ENCODE measurements around the gene HCN1.

Gene HCN1
- long read RNA-seq = 0 reads

DNA sequence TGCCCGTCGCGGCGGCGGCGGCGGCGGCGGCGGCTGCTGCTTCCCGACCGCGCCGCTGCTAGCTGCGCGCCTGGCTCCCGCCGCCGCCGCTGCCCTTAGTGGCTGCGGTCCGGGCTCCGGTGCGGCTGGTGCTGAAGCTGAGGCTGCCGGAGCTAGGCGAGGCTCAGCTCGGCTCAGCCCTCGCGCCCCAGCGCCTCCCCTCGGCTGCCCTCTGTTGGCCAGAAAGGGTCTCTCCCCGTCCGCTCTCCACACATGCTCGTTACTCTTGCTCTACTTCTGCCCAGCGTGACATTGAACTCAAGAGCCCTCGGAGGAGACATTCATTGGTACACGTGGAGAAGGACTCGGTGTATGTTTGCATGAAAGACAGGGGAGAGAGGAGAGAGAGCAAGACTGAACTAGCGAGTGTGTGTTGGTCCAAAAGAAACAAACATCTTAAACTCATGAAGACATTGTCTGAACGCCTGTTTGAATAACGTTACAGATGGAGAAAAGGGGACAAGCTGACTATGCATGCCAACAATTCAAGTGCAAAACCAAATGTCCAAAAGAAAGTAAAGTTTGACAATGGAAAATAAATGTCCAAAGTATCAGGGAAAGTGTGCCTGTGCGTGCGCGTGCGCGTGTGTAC lies at the start of gene HCN1:
HCN1 (minus strand) TSS at position 175 of the 631 bp plus-strand sequence.
- Histone ChIP-seq H3K27ac (replicated peaks) (no peak within 1 kb of the TSS), H3K27me3 (ENCODE audit: insufficient read depth, poor library complexity, severe bottlenecking) (peaks cover 9% of the 10 kb centered on the region), H3K4me3 (replicated peaks; ENCODE audit: insufficient read depth, low read length) (no peak within 1 kb of the TSS)
- peak in 1 of 2 experiments; percentile 69 for DNase-seq (ENCODE audit: low read depth in 1 of 2, low spot score in 1 of 2)
- TF ChIP-seq, protein P1, sequence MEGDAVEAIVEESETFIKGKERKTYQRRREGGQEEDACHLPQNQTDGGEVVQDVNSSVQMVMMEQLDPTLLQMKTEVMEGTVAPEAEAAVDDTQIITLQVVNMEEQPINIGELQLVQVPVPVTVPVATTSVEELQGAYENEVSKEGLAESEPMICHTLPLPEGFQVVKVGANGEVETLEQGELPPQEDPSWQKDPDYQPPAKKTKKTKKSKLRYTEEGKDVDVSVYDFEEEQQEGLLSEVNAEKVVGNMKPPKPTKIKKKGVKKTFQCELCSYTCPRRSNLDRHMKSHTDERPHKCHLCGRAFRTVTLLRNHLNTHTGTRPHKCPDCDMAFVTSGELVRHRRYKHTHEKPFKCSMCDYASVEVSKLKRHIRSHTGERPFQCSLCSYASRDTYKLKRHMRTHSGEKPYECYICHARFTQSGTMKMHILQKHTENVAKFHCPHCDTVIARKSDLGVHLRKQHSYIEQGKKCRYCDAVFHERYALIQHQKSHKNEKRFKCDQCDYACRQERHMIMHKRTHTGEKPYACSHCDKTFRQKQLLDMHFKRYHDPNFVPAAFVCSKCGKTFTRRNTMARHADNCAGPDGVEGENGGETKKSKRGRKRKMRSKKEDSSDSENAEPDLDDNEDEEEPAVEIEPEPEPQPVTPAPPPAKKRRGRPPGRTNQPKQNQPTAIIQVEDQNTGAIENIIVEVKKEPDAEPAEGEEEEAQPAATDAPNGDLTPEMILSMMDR (IDR thresholded peaks at IDR 0.05; ENCODE audit: insufficient read depth, low read length) = peak; percentile 39
- TF ChIP-seq GABPA (IDR thresholded peaks at IDR 0.05; ENCODE audit: low read depth) = no peak
- TF ChIP-seq, protein P2, sequence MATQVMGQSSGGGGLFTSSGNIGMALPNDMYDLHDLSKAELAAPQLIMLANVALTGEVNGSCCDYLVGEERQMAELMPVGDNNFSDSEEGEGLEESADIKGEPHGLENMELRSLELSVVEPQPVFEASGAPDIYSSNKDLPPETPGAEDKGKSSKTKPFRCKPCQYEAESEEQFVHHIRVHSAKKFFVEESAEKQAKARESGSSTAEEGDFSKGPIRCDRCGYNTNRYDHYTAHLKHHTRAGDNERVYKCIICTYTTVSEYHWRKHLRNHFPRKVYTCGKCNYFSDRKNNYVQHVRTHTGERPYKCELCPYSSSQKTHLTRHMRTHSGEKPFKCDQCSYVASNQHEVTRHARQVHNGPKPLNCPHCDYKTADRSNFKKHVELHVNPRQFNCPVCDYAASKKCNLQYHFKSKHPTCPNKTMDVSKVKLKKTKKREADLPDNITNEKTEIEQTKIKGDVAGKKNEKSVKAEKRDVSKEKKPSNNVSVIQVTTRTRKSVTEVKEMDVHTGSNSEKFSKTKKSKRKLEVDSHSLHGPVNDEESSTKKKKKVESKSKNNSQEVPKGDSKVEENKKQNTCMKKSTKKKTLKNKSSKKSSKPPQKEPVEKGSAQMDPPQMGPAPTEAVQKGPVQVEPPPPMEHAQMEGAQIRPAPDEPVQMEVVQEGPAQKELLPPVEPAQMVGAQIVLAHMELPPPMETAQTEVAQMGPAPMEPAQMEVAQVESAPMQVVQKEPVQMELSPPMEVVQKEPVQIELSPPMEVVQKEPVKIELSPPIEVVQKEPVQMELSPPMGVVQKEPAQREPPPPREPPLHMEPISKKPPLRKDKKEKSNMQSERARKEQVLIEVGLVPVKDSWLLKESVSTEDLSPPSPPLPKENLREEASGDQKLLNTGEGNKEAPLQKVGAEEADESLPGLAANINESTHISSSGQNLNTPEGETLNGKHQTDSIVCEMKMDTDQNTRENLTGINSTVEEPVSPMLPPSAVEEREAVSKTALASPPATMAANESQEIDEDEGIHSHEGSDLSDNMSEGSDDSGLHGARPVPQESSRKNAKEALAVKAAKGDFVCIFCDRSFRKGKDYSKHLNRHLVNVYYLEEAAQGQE (IDR thresholded peaks at IDR 0.05; ENCODE audit: insufficient replicate concordance, low read depth) = peak; percentile 78

DNA sequence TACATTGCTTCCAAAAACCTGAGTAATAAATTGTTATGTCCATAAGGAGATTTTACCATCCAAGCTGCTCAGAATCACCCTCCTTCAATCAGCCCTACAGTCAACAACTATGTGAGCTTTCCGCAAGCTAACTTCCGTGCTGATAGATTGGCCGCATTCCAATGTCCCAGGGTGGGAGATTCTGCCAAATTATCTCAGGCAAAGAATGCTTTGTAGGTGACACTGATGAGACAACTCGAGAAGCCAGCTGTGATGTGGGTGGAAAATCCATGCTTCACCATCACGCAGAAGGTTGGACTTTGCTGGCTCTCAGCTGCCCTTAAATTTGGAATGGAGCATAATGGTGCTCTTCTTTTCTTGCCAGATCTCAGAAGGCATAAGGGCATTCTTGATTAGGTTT lies 44.9 kb upstream of the HCN1 start:
- Histone ChIP-seq H3K27ac (replicated peaks) (no peak overlapping the region), H3K4me3 (replicated peaks; ENCODE audit: insufficient read depth, low read length) (no peak overlapping the region), H3K27me3 (ENCODE audit: insufficient read depth, poor library complexity, severe bottlenecking) (no peaks in the 10 kb centered on the region)
- DNase-seq (ENCODE audit: low read depth in 1 of 2, low spot score in 1 of 2) = no peak
- TF ChIP-seq SPI1 (IDR thresholded peaks at IDR 0.05; ENCODE audit: borderline replicate concordance, low read depth) = no peak
- TF ChIP-seq GABPA (IDR thresholded peaks at IDR 0.05; ENCODE audit: low read depth) = no peak
- TF ChIP-seq, protein P1 (IDR thresholded peaks at IDR 0.05; ENCODE audit: insufficient read depth, low read length) = no peak
- TF ChIP-seq, protein P2 (IDR thresholded peaks at IDR 0.05; ENCODE audit: insufficient replicate concordance, low read depth) = no peak
- no peak for TF ChIP-seq POLR2AphosphoS5 (IDR thresholded peaks at IDR 0.05; ENCODE audit: low read depth)

DNA sequence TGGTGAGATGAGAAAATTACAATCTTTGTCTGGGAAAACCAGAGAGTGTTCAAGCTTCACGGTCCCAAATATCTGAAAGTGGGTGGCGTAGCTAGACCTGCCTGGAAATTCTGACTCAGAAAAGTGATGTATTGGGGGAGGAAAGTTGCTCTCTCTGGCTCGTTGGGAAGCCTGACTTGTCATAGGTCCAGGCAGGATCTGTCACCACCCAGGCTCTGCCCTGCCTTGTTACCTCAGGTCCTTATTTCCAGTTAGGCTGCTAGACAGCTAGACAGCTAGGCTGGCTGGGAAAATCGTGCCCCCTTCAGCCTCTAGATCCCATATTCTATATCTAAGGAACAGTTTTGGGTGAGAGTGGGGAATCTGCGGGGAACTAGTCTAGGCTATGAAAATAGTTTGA lies 41.0 kb upstream of the HCN1 start:
- no peak overlapping the region for H3K4me3 ChIP-seq (replicated peaks; ENCODE audit: insufficient read depth, low read length)
- no peaks in the 10 kb centered on the region for H3K27me3 ChIP-seq (ENCODE audit: insufficient read depth, poor library complexity, severe bottlenecking)
- no peak for DNase-seq (ENCODE audit: low read depth in 1 of 2, low spot score in 1 of 2)
- no peak overlapping the region for H3K27ac ChIP-seq (replicated peaks)
- TF ChIP-seq SPI1 (IDR thresholded peaks at IDR 0.05; ENCODE audit: borderline replicate concordance, low read depth) (no peak), POLR2AphosphoS5 (IDR thresholded peaks at IDR 0.05; ENCODE audit: low read depth) (no peak), GABPA (IDR thresholded peaks at IDR 0.05; ENCODE audit: low read depth) (no peak)
- TF ChIP-seq, protein P1 (IDR thresholded peaks at IDR 0.05; ENCODE audit: insufficient read depth, low read length) = no peak
- TF ChIP-seq, protein P2 (IDR thresholded peaks at IDR 0.05; ENCODE audit: insufficient replicate concordance, low read depth) = no peak

Data from HL-60 (cell line).